HepG2 (cell line): Measurements from ENCODE around the gene POP7. TPM values are rescaled to one million over a fixed set of nuclear protein-coding genes. Genes with fewer than 3 reads are reported as not detected.

Experiments
- ATF5 ChIP-seq: sonication (generic); formaldehyde crosslinking; IDR thresholded peaks from 2 replicates; pipeline ENCODE4 v1.4.0; 2020; ENCODE audit warnings: mild to moderate bottlenecking, low read depth, missing genetic modification reagents
- CEBPZ ChIP-seq: IDR thresholded peaks from 2 replicates; pipeline ENCODE4 v1.6.1; 2012; ENCODE audit warnings: low read length, improper control_type of control experiment
- CREM ChIP-seq, 2 experiments: sonication (generic) in 1 of 2; formaldehyde crosslinking in 1 of 2; IDR thresholded peaks; 2 replicates each; pipeline versions ENCODE4 v1.4.0 to v1.6.1; 2016 to 2020; ENCODE audit warnings: antibody characterized with exemption in 1 of 2, mild to moderate bottlenecking in 1 of 2, missing genetic modification reagents in 1 of 2
- DPF2 ChIP-seq: sonication (generic); formaldehyde crosslinking; IDR thresholded peaks from 2 replicates; pipeline ENCODE4 v1.4.0; 2020; ENCODE audit warnings: mild to moderate bottlenecking, low read depth, missing genetic modification reagents, borderline replicate concordance
- EZH2 ChIP-seq: conservative IDR thresholded peaks from 2 replicates; pipeline ENCODE4 v1.6.1; 2012; ENCODE audit warnings: mild to moderate bottlenecking, low read depth, low read length, moderate library complexity
- HDAC1 ChIP-seq: sonication (generic); formaldehyde crosslinking; IDR thresholded peaks from 2 replicates; pipeline ENCODE4 v1.5.1; 2020; ENCODE audit warnings: mild to moderate bottlenecking, missing genetic modification reagents
- RBAK ChIP-seq: sonication (generic); formaldehyde crosslinking; IDR thresholded peaks from 2 replicates; pipeline ENCODE4 v1.5.1; 2020; ENCODE audit warnings: mild to moderate bottlenecking, missing genetic modification reagents
- SAFB2 ChIP-seq: sonication (generic); formaldehyde crosslinking; IDR thresholded peaks from 2 replicates; pipeline ENCODE4 v1.5.1; 2020; ENCODE audit warnings: missing genetic modification reagents, low read depth, mild to moderate bottlenecking, borderline replicate concordance
- SRF ChIP-seq: IDR thresholded peaks from 2 replicates; pipeline ENCODE4 v1.6.1; 2011; ENCODE audit warnings: mild to moderate bottlenecking, low read depth, low read length, moderate library complexity
- TRAFD1 ChIP-seq: sonication (generic); formaldehyde crosslinking; IDR thresholded peaks from 2 replicates; pipeline ENCODE4 v1.5.1; 2020; ENCODE audit warnings: missing genetic modification reagents, mild to moderate bottlenecking, borderline replicate concordance
- TRIM24 ChIP-seq: sonication (generic); formaldehyde crosslinking; IDR thresholded peaks from 2 replicates; pipeline ENCODE4 v1.8.0; 2022; ENCODE audit warnings: mild to moderate bottlenecking, missing genetic modification reagents
- U2AF2 ChIP-seq: fragments of 200-400 bp; formaldehyde crosslinking; IDR thresholded peaks from 2 replicates; pipeline ENCODE4 v1.6.1; 2017; ENCODE audit warnings: low read depth, mild to moderate bottlenecking, low read length
- ZBTB39 ChIP-seq: sonication (generic); formaldehyde crosslinking; IDR thresholded peaks from 2 replicates; pipeline ENCODE4 v1.5.0; 2020; ENCODE audit warnings: missing genetic modification reagents
- ZBTB46 ChIP-seq: sonication (generic); formaldehyde crosslinking; IDR thresholded peaks from 2 replicates; pipeline ENCODE4 v1.4.0; 2020; ENCODE audit warnings: mild to moderate bottlenecking, missing genetic modification reagents, borderline replicate concordance
- ZFP91 ChIP-seq: sonication (generic); formaldehyde crosslinking; IDR thresholded peaks from 2 replicates; pipeline ENCODE4 v1.9.0; 2022; ENCODE audit warnings: missing genetic modification reagents, mild to moderate bottlenecking, borderline replicate concordance
- ZKSCAN5 ChIP-seq: sonication (generic); formaldehyde crosslinking; IDR thresholded peaks from 2 replicates; pipeline ENCODE4 v1.5.1; 2020; ENCODE audit warnings: mild to moderate bottlenecking, missing genetic modification reagents
- ZNF83 ChIP-seq: sonication (generic); formaldehyde crosslinking; IDR thresholded peaks from 2 replicates; pipeline ENCODE4 v1.4.0; 2020; ENCODE audit warnings: missing genetic modification reagents, mild to moderate bottlenecking, borderline replicate concordance
- polyA plus RNA-seq, 8 experiments: library from polyadenylated mRNA; depleted of rRNA in 3 of 8; stranded (reverse) in 7 of 8; unstranded in 1 of 8; fragments of >200 nt; fragmentation: Illumina TruSeq in 4 of 8; extraction: Trizol in 4 of 8; gene quantifications; 2 replicates each; pipeline versions ENCODE4 v1.2.1 to v1.2.3, GENCODE V29; 2011 to 2016; ENCODE audit warnings: low read depth in 4 of 8, missing spikeins in 1 of 8, mixed read lengths in 1 of 8; ENCODE audit not compliant: insufficient read depth in 1 of 8
- total RNA-seq, 5 experiments: library from RNA; depleted of rRNA; stranded (reverse); fragments of >200 nt; fragmentation: Illumina TruSeq; extraction: Trizol; gene quantifications; 2 replicates each; pipeline ENCODE4 v1.2.3, GENCODE V29; 2016; ENCODE audit warnings: low read depth in 1 of 5

The POP7 gene
- total and polyA plus RNA-seq, 2 of the 13 experiments (the other 11 are each of a cell fraction or from before 2014, with no cell fraction given) = 63.9 to 91.1 TPM

GRCh38 chr7:100673302-100673941 is 32.5 kb upstream of the POP7 start, which contains the start of gene GNB2 (continued):
- no peak for TF ChIP-seq ZBTB46 (CRISPR knock-in tag)
- peak; percentile 58 for TF ChIP-seq HDAC1 (CRISPR knock-in tag)
- TF ChIP-seq RBAK = no peak
- TF ChIP-seq SAFB2 (CRISPR knock-in tag) = 0 out of 2 replicates have a peak, but pooled peaks have one; percentile 14
- no peak for TF ChIP-seq ATF5 (CRISPR knock-in tag)
- no peak for TF ChIP-seq U2AF2
- TF ChIP-seq TRAFD1 = no peak
- peak; percentile 45 for TF ChIP-seq CREM (IDR thresholded peaks at IDR 0.05)
- TF ChIP-seq CREM (CRISPR knock-in tag; IDR thresholded peaks at IDR 0.05) = peak; percentile 31; the same call in 1 of the 2 replicates
- no peak for TF ChIP-seq EZH2
- no peak for TF ChIP-seq TRIM24 (CRISPR knock-in tag)
- no peak for TF ChIP-seq ZBTB39
- TF ChIP-seq CEBPZ = no peak
- TF ChIP-seq ZNF83 (CRISPR knock-in tag) = no peak
- no peak for TF ChIP-seq ZKSCAN5
- peak; percentile 81 for TF ChIP-seq ZFP91 (CRISPR knock-in tag)
- no peak for TF ChIP-seq SRF
- no peak for TF ChIP-seq DPF2
